Epithelial cell of prostate (primary cell): ENCODE data around the gene BMPER.

Source experiments
- DNase-seq: peaks from one replicate; pipeline ENCODE4 v3.0.0-alpha.2; 2011; ENCODE audit warnings: low read depth, low spot score
- H3K27ac ChIP-seq: fragments of 450-650 bp; 2 replicates; pipeline ENCODE4 v1.5.1; 2017; ENCODE audit warnings: mild to moderate bottlenecking

The BMPER gene

DNA sequence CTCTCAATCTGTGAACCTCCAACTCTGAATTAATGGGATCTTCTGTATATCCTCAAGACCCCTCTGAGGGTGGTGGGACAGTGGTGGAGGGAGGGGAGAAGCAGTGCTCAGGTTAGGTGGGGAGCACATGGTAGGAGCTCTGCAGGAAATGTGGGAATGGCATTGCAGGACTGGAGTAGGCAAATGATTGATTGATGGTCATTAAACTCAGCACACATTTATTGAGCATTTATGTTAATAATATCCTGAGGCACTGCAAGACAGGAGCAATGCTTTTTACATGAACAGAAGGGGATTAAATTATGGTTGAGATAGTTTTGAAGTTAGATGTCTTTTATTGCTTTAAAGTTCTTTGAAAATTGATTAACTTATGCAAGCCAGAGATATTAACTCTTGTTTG is 14.1 kb downstream of the BMPER start:
- H3K27ac ChIP-seq: no peak overlapping the region
- no peak for DNase-seq

DNA sequence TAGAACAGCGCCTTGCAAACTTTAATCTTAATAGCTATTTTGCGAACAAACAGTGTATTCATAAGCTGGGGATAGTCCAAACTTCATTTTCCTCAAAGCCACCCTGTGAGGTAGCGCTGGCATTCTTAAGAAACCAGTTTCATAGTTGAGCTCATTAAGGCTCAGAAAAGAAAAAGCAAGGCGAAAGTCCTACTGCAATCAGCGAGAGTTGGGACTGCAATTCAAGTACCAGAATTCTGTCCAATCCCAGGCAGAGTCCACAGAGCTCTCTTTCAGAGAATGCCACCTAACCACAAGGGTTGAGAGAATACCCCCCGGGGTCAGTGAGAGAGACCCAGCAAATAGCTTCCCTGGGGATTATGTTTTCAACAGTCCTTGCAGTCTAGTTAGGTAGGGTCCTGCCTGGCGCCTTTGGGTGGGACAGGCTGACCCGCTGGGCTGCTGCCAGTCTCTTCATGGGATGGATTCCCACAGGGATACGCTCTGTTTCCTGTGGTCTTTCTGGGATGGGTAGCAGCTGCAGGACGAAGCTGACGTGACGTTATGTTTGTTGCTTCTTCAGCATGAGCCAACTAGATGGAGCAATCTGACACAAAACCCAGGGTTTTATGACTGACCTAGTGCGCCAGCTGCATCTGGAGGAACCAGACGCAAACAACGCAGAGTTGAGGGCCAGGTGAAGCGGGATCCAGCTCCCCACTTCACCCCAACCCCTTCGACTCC is 16.0 kb downstream of the BMPER start:
- DNase-seq: no peak
- no peak overlapping the region for H3K27ac ChIP-seq

DNA sequence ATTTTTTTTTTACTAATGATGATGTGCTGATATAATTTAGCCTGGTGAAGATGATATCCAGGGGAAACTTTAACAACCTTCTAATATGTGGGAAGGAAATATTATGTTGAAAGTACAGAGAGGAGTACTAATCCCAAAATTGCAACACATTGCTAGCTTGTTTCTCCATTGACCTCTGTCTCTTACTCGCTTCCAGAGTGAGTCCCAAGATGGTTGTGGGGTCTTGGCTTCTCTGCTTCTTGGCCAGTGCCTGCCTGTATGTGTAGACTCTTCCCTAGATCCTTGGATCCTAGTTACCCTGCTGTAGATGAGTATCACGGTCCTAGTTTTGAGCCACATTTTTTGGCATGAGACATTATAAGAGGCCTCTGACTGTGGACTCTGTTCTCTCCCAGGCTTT is 17.5 kb downstream of the BMPER start:
- no peak for DNase-seq
- H3K27ac ChIP-seq: no peak overlapping the region

DNA sequence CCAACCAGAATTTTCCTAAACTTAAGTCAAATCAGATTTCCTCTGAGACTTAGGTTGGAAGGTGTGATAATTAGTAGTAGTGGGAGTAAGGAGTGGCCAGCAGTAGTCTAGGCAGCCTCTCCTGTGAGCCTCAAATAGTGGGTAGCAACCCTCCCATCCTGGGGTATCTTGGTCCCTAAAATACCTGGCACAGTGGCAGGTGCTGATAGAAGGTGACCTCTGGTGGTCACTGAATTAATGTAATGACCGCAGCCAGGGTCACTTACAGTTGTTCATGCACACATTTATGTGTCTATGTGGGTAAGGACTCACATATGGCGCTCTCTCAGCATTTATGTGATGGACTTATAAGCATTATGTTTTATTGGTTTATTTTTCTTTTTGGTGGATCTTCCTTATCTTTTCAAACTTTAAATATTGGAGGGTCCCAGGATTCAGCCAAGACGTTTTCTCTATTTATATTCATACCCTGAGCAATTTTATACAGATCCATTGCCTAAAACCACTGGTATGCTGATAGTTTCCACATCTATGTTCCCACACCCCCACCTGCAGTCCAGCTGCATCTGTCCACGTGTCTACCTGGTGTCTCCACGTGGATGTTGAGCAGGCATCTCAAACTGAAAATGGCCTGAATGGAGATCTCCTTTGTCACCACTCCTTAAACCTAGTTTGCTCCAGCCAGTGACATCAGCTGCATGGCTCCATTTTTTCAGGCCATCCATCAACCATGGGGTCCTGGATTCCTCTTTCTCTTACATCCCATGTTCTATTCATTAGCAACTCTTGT is 18.3 kb downstream of the BMPER start:
- no peak overlapping the region for H3K27ac ChIP-seq
- DNase-seq: no peak

DNA sequence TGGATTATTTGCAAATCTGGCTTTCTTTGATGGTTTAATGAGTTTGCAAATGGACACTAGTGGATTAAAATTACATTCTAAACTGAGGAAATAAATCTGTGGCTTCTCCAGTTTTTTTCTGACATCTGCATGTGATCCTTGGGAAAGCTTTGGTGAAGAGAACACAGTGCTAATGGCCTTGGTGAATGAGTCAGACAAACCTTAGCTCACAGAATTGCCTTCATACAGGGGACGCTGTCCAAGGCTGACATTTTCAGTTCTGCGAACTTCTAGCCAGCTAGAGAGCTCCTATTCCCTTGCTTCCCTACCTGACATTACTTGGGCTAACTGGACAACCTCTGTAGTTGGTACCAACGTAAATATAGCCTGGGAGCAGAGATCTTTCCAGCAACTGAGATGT is 21.2 kb downstream of the BMPER start:
- DNase-seq: no peak
- H3K27ac ChIP-seq: no peak overlapping the region

DNA sequence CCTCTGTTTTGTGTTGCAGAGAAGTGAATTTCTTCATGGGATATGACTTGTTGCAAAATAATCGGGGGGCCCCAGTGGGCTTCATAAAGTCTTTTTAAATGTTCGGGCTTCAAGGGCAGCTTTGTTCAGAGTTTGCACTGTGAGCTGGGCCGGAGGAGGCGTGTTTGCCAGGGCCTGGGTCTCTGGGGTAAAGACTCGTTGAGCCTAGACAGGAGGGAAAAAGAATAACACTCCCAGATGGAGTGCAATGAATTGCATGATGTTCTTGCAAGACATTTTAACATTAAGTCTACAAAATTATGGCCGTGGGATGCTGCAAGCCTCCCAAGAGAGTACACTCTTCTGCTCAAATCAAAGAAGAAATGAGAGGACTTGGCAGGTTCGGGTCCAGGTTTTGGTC is 23.6 kb downstream of the BMPER start:
- DNase-seq: no peak
- H3K27ac ChIP-seq: no peak overlapping the region

DNA sequence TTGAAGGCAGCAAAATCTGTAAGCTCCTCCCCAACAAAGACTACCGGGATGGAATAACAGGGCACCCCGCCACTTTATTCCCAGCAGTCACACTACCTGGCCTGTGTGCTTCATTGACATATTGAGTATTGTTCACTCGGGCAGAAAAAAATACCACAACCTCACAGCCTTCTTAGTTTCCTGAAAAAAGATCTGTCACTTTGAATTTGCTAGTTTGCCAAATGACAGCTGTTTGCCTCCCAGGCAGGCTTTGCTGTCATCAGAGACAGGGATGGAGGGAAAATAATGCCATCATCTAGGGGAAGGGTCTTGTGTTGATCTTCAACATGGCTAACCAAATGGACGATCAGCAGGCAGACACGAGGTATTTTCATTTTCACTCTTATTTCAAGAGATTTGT is 26.9 kb downstream of the BMPER start:
- no peak for DNase-seq
- H3K27ac ChIP-seq: no peak overlapping the region

DNA sequence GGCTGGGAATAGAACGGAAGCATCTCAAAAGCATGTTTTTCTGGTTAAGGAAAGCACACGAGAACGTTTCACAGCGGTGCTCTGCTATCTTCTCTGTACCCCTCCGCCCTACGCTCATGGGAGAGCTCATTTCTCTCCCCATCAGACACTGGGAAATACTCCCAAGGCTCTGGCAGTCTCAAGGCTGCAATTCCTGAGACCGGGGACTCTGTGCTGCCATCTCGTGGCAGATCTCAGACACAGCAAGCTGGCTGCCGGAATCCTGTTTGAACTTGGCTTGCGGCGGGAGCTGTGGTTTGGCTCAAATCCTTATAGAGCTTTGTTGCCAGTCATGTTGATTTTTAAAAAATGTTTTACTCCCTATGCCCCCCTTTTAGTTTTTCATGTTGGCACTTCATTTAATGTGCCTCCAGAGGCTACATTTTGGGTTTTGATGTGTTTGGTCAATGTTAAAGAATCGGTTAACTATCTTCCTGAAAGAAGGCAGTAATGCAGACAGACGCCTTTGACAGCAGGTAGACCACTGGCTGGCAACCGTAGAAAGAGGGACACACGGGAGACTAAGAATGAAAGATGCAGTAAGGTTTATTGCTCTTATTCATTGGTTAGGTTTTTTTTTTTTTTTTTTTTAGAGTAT is 27.6 kb downstream of the BMPER start:
- DNase-seq: no peak
- peak overlapping the region; percentile 73 for H3K27ac ChIP-seq

DNA sequence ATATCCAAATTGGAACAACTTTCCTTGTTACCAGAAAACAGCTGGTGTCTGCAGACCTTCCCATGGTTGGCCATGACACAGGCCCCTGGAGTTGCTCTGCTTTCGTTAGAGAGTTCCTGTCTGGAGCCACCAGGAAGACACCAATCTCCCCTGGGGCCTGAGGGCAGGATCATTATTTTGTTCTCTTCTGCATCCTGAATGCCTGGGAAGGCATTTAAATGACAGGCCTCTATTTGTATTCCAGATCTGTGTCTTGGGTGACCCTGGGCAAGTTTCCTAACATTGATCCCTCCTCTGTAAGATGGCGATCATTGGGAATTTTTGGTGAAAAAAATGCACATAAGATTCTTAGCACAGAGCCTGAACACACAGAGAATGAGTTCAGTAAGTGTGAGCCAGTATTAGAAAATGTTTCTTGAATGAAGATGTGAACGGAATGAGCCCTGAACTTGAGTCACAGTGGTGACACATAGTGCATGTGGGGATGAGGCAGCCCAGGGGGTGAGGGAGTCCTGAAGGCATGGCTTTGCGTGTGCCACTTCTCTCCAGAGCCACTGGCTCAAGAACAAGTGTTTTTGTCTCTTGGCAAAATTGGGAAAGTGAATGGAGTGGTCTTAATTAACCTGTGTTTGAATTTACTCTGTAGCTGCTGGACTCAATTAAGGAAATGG is 28.4 kb downstream of the BMPER start:
- peak; percentile 78 for DNase-seq
- H3K27ac ChIP-seq: peak overlapping the region; percentile 73

DNA sequence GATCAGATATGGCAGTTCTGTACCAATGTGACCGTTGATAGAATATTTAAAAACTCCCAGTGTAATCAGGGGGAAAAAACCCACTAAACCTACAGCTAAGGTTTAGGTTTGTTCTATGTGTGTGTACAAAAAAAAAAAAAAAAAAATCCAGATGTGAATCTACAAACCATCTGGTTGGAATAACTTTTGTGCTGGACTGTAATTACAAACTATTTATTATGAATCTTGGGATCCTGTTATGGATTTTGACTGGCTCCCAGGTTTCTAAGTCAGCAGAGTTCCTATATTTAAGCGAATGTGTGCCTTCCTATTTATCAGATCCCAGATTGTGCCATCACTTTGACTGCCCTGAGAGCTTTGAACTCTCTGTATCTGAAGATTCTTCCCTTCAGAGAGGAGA is 29.1 kb downstream of the BMPER start:
- DNase-seq: no peak
- H3K27ac ChIP-seq: peak overlapping the region; percentile 73

DNA sequence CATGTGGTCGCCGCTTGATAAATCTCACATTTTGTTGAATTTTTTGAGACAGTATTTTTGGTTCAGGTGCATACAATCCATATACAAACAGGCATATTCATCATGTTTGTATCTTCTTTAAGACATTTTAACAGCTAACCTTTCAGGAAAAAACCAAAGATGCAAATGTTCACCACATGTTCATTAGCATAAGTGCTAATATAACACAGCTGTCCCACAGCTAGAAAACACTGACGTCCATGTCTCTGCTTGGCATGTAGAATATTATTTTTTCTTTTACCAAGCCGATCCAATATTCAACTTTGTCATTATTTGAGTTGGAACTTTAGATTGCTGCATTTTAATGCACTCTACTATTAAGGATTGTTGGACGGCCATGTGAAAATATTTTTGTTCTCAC is 31.2 kb downstream of the BMPER start:
- no peak for DNase-seq
- H3K27ac ChIP-seq: no peak overlapping the region

DNA sequence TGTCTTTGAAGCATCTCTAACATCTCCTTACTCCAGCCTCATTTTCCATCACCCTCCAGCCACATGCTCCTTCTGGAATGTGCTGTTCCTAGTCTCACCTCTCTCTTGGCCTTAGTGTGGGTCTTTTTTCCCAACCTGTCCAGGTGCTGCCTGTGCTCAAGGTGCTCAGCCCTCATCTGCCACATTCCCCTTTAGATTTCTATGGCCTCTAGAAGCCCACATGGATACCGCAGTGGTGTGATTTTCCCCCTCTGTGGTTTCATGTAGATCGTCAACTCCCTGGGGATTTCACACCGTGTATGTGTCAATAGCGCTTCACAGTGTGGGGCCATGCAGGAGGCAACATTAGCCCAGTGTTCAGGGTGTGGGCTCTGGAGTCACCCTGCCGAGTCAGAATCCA is 32.5 kb downstream of the BMPER start:
- no peak for DNase-seq
- H3K27ac ChIP-seq: no peak overlapping the region

DNA sequence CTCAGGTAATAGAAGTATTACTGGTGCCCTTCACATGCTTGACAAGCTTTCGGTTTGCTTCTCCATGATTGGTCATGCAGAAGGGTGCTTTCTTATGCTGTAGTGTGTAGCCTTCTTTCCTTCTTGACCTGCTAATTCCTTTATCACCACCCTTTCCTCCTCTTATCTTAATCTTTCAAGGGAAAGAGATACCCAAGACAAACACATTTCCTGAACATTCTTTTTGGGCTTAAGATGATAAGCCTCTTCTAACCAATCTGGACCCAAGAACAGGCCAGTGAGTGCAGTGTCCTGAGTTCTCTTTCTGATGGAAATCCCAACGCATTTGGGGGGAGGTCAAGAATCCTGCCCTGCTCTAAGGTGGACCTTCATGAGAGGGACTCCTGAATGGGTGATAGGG is 33.8 kb downstream of the BMPER start:
- DNase-seq: no peak
- no peak overlapping the region for H3K27ac ChIP-seq

DNA sequence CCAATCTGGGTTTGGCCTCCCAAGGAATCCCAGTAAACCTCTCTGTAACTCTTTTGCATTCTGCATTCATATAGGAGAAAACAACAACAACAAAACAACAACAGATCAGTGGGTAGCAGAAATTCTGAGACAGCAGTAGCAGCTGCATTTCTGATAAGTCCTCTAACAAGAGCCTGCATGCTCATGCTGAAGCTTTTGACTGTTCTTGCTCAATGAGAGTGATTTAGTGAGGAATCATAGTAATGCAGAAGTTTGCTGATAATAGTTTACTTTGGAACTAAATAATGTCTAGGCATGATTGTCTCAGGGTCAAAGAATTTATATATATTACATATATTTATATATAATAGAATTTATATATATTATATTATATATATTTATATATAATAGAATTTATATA is 35.2 kb downstream of the BMPER start:
- no peak for DNase-seq
- H3K27ac ChIP-seq: no peak overlapping the region

DNA sequence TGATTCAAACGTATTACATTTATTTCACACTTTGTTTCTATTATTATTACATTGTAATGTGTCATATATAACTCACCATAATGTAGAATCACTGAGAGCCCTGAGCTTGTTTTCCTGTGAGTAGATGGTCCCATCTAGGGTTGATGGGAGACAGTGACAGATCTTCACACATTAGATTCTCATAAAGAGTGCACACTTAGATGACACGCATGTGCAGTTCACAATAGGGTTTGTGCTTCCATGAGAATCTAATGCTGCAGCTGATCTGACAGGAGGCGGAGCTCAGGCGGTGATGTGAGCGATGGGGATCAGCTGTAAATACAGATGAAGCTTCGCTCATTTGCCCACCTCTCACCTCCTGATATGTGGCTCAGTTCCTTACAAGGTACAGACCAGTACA is 36.1 kb downstream of the BMPER start:
- DNase-seq: no peak

DNA sequence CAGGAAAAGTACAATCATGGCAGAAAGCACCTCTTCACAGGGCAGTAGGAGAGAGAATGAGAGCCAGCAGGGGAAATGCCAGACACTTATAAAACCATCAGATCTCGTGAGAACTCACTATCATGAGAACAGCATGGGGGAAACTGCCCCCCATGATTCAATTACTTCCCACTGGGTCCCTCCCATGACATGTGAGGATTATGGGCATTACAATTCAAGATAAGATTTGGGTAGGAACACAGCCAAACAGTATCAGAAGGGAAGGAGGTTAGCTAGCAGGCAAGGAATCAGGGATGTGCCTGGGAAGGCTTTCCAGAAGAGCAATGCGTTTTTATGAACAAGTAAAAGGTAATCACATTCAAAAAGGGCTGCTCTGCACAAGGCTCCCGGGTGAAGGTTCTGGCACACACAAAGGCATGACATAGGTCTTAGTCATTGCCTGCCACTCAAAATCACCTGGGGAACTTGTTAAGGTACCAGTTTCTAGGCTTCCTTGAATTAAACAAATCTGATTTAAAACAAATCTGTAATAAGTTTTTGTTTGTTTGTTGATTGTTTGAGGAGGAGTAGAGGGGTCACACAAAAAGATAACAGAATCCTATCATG is 40.9 kb downstream of the BMPER start:
- DNase-seq: no peak
- H3K27ac ChIP-seq: no peak overlapping the region

More for the DNA sequence above, 36.1 kb downstream of the BMPER start:
- H3K27ac ChIP-seq: no peak overlapping the region

DNA sequence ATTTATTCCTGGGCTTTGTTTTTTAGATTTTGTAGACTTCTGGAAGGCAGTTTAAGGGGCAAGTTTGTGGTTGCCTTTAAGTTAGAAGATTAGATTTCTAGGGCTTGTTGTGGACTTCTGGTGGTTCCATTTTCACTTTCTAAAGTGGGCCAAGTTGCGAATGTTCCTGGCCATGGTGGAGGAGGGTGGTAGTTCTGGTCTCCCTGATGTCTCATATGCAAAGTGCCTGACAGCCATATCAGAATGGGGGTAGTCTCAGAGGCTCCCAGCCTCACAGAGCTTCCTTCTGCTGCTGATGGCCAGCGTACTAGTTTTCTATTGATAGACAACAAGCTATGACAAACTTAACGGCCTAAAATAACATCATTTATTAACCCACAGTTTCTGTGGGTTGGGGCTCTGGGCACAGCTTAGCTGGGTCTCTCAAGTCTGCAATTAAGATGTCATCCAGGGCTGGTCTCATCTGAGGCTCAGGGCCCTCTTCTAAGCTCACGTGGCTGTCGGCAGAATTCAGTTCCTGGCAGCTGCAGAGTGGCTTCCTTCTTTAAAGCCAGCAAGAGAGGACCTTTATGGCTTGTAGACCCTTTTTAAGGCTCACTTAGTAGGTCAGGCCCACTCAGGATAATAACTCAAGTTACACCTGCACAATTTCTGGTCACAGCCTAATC is 44.8 kb downstream of the BMPER start:
- no peak overlapping the region for H3K27ac ChIP-seq
- DNase-seq: no peak

DNA sequence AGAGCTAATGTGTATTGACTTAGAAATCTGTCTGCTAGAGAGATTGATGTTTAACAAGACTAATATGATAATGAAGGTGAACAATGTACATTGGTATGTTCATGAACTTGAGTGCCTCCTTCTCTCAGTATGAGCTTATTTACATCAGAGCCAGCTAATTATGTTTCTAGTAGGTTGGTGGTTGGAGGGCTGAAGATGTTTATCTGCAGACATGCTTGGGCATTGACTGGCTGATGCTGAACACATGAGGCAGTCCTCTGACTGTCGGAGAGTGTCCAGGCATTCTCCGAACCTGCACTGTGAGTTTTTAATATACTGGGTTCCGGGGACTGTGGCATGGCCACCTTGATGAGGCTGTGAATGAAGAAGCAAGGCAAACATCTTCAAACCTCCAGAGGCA is 47.5 kb downstream of the BMPER start:
- DNase-seq: peak; percentile 56
- no peak overlapping the region for H3K27ac ChIP-seq

DNA sequence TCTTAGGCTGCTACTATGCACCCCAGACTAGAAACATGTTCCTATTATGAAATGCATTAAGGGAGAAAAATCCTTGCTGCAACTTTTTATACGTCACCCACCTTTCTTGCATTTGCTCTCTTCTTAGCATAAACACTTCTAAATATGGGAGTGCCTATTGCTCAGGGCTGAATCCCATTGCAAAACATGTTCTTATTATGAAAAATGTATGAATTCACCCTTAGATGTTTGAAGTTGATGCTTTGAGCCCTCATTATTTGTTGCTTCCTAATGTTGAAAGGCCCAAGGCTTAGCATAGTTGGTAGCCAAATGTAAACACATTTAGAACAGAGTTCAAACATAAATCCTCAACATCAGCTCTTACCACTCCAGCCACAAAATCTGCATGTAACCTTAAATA is 52.8 kb downstream of the BMPER start:
- no peak overlapping the region for H3K27ac ChIP-seq
- no peak for DNase-seq

DNA sequence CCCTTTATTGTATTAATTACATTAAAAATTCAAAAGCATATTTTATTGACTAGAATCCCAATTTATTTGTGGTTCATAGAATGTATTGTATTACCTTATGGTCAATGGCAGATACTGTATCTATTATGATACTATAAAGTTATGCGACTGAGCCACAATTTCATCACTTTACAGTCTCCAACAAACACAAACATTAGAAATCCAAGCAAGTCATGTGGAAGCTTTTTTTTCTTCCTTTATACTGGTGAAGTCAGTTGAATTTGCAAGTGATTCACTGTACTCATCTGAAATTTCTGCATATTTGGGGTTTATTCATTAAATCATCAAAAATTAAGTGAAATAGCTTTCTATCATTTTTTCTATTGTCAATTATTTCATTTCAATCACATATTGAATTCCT is 54.3 kb downstream of the BMPER start:
- DNase-seq: no peak
- H3K27ac ChIP-seq: no peak overlapping the region
